GM12874 (cell line): ENCODE data around the gene SEC63.

Experiments
- TF ChIP-seq, protein P1 (sequence below): IDR thresholded peaks from 2 replicates; pipeline ENCODE4 v1.5.1; 2011; ENCODE audit warnings: low read depth, mild to moderate bottlenecking, control low read depth, low read length, moderate library complexity; ENCODE audit not compliant: insufficient read depth

The SEC63 gene

DNA sequence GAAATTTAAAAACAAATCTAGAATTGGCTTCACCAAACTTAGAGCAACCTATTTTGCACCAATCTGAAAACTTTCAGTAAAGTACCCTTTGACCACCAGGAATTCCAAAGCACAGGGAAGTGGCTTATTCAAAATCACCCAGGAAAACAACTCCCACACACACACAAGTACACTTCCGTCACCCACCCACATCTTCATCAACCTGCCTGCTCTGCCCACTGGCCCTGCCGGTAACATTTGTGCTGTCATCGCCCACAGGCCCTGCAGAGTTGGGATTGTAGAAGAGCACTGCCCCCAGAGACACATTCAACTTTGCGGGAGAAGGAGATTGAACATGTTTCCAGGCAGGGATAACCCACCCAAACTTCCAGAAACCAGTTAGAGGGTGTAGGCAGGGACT lies 114.6 kb downstream of the SEC63 start:
- TF ChIP-seq, protein P1, sequence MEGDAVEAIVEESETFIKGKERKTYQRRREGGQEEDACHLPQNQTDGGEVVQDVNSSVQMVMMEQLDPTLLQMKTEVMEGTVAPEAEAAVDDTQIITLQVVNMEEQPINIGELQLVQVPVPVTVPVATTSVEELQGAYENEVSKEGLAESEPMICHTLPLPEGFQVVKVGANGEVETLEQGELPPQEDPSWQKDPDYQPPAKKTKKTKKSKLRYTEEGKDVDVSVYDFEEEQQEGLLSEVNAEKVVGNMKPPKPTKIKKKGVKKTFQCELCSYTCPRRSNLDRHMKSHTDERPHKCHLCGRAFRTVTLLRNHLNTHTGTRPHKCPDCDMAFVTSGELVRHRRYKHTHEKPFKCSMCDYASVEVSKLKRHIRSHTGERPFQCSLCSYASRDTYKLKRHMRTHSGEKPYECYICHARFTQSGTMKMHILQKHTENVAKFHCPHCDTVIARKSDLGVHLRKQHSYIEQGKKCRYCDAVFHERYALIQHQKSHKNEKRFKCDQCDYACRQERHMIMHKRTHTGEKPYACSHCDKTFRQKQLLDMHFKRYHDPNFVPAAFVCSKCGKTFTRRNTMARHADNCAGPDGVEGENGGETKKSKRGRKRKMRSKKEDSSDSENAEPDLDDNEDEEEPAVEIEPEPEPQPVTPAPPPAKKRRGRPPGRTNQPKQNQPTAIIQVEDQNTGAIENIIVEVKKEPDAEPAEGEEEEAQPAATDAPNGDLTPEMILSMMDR, result no peak

DNA sequence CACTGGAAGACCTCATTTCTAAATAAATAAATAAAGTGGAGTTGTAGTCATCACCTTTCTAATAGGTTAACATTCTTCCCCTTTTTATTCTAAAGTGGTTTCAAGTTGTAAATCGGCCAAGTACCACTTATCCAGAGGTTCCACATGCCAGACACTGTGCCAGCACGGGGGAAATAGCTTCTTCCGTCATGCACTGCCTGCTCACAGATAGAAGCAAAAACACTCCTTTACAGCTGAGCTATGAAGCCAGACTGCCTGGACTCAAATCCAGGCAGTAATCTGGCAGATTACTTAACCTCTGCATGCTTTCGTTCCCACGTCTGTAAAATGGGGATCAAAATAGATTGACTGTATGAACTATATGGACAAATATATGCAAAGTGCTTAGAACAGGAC lies 116.7 kb downstream of the SEC63 start:
- TF ChIP-seq, protein P1, result no peak

DNA sequence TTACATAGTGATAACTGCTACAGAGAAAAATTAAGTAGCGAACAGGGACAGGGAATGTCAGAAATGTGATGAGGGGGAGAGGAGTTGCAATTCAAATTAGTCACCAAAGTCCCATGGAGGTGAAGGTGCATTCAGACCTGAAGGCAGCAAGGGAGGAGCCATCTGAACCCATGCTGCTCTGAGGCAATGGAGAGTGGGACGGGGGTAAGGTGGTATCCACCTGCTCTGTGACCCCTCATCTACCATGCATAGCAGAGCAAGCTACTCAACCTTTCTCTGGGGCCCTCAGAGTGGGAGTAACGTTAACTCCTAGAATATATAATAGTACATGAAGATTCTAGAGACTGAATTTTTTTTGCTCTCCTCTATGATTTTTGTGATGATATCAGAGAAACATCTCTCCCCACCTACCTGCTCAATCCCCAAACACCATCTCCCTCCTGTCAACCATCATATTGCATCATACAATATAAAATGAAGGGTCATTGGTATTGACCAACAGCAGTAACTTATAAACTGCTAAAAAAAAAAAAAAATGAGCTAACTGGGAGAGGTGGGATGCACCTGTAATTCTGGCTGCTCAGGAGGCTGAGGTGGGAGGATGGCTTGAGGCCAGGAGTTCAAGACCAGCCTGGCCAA lies 117.3 kb downstream of the SEC63 start:
- TF ChIP-seq, protein P1, result no peak

DNA sequence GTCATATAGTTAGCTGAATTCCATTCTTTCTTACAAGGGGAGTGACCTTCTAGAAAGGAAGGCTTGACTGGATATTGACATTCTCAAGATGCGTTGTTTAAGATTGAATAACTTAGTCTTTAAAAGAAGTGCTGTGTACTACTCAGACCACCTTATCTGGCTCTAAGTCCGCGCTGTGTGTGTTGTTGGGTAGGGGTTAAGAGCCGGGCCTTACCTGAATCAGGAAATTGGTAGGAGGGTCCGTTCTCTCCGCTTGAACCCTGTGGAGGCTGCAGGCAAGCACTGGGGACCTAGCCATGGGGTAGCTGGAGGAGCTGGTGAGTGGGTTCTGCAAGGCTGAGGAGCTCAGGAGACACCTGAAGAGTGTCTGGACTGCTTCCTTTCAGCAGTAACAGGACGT lies 124.9 kb downstream of the SEC63 start:
- TF ChIP-seq, protein P1, result no peak

DNA sequence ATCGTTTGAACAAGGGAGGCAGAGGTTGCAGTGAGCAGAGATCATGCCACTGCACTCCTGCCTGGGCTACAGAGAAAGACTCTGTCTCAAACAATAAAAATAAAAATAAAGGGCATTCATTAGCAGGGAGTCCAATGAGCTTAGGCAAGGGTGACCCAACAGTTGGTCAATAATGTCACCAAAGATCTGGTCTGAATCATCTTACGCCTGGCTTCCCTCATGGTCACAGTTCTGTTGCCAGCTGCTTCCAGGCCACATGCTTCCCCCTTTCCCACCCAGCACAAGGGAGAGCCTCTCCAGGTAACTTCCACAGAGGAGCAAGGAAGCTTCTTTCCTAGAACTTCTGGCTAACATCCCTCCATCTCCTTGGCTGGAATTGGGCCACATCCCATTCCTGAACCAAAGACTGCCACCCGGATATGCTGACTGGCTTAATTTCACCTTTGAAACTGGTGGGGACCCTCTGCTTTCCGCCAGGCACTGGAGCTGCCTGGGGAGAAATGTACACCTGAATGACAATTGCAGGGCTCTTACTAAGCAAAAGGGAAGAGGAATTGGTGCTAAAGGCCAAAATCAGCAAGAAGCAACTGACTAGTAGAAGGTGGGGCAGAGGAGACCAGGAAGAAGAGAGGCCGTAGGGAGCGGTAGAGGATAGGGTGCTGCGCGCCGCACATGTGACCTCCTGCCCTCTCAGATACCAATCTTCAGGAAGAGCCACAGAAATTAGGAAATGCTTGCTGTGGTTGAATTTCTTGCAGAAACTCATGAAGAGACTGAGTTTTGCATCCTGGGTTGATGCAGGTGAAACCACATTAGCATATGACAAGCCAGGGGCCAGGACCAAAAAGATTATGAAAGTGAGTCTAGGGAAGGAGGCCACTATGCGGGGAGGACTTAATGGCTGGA lies 125.6 kb downstream of the SEC63 start:
- TF ChIP-seq, protein P1, result no peak

DNA sequence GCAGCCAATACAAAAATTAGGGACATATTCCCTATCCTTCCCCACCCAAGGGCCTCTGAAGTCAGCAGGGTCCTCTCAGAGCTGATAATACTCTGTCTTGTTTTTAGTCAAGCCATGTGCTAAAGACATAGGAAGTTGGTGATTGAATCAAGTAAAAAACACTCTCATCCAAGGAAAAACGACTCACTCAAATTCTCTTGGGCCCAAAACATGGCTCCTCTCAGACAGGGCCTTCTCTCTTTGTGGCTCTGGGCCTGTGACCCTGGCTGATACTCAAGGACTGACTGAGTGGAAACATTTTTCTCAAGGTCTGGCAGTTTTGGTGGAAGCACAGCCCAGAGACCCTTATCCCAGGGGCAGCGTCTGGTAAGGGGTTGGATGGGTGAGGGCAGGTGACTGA lies 127.9 kb downstream of the SEC63 start:
- TF ChIP-seq, protein P1, result no peak

DNA sequence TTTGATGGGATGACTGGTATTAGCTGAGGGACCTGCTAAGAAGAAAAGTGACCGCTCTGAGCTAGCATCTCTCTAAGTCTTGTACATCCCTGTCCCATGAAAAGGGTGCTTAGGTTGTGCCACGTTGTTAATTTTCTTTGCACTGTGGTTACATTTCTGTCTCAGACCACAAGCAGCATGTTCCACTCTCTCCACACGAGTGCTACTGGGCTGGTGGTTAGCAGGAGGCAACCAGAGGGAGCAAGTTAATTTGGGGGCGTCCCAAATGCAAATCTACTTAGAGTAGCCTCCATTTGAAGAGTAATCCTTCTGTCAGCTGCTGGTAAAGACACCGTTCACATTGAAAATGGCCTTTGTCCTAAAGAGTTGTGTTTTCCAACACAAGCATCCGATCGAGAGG lies 130.5 kb downstream of the SEC63 start:
- TF ChIP-seq, protein P1, result no peak
